ENCODE data around the gene XPO6. TPM values are rescaled to one million over a fixed set of nuclear protein-coding genes. Genes with fewer than 3 reads are reported as not detected.

Gene XPO6
- total RNA-seq, 5 donors from 2014 or later (not counting 1 experiment from before 2014, with no cell fraction given), result 355 to 403 (median 391) TPM

DNA sequence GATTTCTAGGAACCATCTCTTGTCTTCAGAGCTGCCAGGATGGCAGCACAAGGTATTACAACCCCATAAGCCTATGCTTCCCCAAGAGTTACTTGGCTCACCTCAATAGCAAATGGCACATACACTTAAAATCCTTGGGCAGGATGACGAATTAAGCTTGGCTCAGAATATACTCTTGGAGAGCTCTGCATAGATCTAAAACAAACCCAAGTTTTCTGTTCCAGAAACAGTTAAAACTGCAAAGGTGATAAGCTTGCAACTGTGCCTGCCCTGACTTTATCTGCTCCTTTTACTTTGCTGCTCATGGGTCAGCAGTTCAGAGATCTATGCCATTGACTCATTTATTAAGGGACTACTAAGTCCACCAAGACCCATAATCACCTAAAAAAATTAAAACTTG, 26.1 kb downstream of the XPO6 start:
- WGBS (ENCODE audit: insufficient coverage), result 89% methylated on average over 1 of the region's 1 CpG
- peaks cover 0 to 2% (median 0%) of the 10 kb centered on the region in 3 donors for H3K9me3 Mint-ChIP-seq
- peaks cover 28% of the 10 kb centered on the region for H3K36me3 Mint-ChIP-seq

DNA sequence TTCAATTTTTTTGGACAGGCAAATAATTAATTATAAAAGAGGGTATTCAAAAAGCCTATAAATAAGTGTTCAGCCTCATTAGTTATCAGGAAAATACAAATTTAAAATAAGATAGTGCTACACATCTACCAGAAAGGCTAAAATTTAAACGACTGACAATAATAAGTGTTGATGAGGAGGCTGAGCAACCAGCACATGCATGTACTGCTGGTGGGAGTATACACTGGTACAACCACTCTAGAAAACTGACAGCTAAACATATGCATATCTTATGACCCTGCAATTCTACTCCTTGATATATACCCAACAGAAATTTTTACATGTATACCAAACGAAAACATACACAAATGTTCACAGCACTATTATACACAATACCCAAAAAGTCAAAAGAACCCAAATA, 27.1 kb downstream of the XPO6 start:
- peaks cover 31% of the 10 kb centered on the region for H3K36me3 Mint-ChIP-seq
- DNase-seq (no peak), ATAC-seq (replicated peaks in 1 of 4) (no peak)
- no CpG with 5 or more reads among the region's 2 CpGs for WGBS (ENCODE audit: insufficient coverage)
- Histone ChIP-seq H3K9me3 (no peaks in the 10 kb centered on the region), H3K27ac (ENCODE audit: low read length) (no peak overlapping the region), H3K4me1 (ENCODE audit: control insufficient read depth in 1 of 2, extremely low read depth in 1 of 2, insufficient read depth in 2 of 2, low read length in 2 of 2) (peaks cover 57 to 64% of the 10 kb centered on the region in 2 experiments), H3K36me3 (ENCODE audit: control insufficient read depth in 2 of 2, extremely low read depth in 1 of 2, insufficient read depth in 1 of 2, low read length in 1 of 2) (peaks cover 0 to 8% of the 10 kb centered on the region in 2 donors), H3K4me3 (ENCODE audit: control insufficient read depth in 1 of 2, extremely low read depth in 1 of 2, low read length in 1 of 2) (no peak overlapping the region), H3K27me3 (replicated peaks in 1 of 2; ENCODE audit: control insufficient read depth in 2 of 2, extremely low read depth in 1 of 2, insufficient read depth in 2 of 2, low read length in 1 of 2) (no peaks in the 10 kb centered on the region)
- ChIA-PET CTCF (interaction anchor here in 1 of 2 donors (1.0 kb wide), 1 partner anchor 30 kb away, joined by 3 read pairs; no protein-coding TSS in a partner anchor), POLR2A (interaction anchor here in 1 of 2 donors (0.6 kb wide), 1 partner anchor 35 kb away, joined by 8 read pairs; no protein-coding TSS in a partner anchor)
- H3K4me3 Mint-ChIP-seq, result no peak overlapping the region
- H3K9me3 Mint-ChIP-seq, result peaks cover 0 to 2% (median 0%) of the 10 kb centered on the region in 3 donors
- H3K4me1 Mint-ChIP-seq, result peaks cover 96 to 97% (median 97%) of the 10 kb centered on the region in 3 donors
- peak overlapping the region; percentile 88 to 95 for H3K27ac Mint-ChIP-seq
- no peaks in the 10 kb centered on the region for H3K27me3 Mint-ChIP-seq

More for the DNA sequence above, 26.1 kb downstream of the XPO6 start:
- Histone ChIP-seq H3K36me3 (ENCODE audit: control insufficient read depth in 2 of 2, extremely low read depth in 1 of 2, insufficient read depth in 1 of 2, low read length in 1 of 2) (peaks cover 0 to 2% of the 10 kb centered on the region in 2 donors), H3K9me3 (no peaks in the 10 kb centered on the region), H3K4me3 (ENCODE audit: control insufficient read depth in 1 of 2, extremely low read depth in 1 of 2, low read length in 1 of 2) (no peak overlapping the region), H3K27me3 (replicated peaks in 1 of 2; ENCODE audit: control insufficient read depth in 2 of 2, extremely low read depth in 1 of 2, insufficient read depth in 2 of 2, low read length in 1 of 2) (no peaks in the 10 kb centered on the region), H3K4me1 (ENCODE audit: control insufficient read depth in 1 of 2, extremely low read depth in 1 of 2, insufficient read depth in 2 of 2, low read length in 2 of 2) (peaks cover 58 to 61% of the 10 kb centered on the region in 2 experiments), H3K27ac (ENCODE audit: low read length) (no peak overlapping the region)
- peak overlapping the region; percentile 87 to 90 for H3K27ac Mint-ChIP-seq
- ATAC-seq (replicated peaks in 1 of 4), result no peak
- no peaks in the 10 kb centered on the region for H3K27me3 Mint-ChIP-seq
- POLR2A ChIA-PET, result no interaction called here
- no peak for DNase-seq
- CTCF ChIA-PET, result interaction anchor here in 1 of 2 donors (2.0 kb wide), 1 partner anchor 32 kb away, joined by 6 read pairs; no protein-coding TSS in a partner anchor
- H3K4me3 Mint-ChIP-seq, result peak overlapping the region in 1 of 3 donors; percentile 51
- peaks cover 97% of the 10 kb centered on the region in 3 donors for H3K4me1 Mint-ChIP-seq

DNA sequence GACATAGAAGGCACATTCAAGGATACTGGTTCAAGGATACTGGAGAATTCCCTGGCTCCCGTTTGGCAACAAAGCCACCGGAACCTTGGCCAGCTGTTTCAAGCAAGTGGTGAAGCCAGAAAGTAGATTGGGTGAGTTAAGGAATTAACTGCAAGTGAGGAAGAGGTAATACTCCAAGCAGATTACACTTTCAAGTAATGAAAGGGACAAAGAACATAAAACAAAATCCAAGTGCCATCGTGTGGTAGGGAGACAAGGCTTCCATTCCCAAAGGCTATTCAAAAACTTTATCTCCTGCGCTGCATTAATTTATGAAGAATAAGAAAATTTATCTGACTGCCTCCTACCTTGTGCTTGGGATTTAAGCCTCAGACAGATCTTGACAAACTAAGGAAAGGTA, 27.8 kb downstream of the XPO6 start:
- Histone ChIP-seq H3K27me3 (replicated peaks in 1 of 2; ENCODE audit: control insufficient read depth in 2 of 2, extremely low read depth in 1 of 2, insufficient read depth in 2 of 2, low read length in 1 of 2) (no peaks in the 10 kb centered on the region), H3K4me1 (ENCODE audit: control insufficient read depth in 1 of 2, extremely low read depth in 1 of 2, insufficient read depth in 2 of 2, low read length in 2 of 2) (peaks cover 52 to 64% of the 10 kb centered on the region in 2 experiments), H3K27ac (ENCODE audit: low read length) (peak overlapping the region; percentile 19), H3K36me3 (ENCODE audit: control insufficient read depth in 2 of 2, extremely low read depth in 1 of 2, insufficient read depth in 1 of 2, low read length in 1 of 2) (peaks cover 0 to 15% of the 10 kb centered on the region in 2 donors), H3K9me3 (no peaks in the 10 kb centered on the region), H3K4me3 (ENCODE audit: control insufficient read depth in 1 of 2, extremely low read depth in 1 of 2, low read length in 1 of 2) (no peak overlapping the region)
- peaks cover 34% of the 10 kb centered on the region for H3K36me3 Mint-ChIP-seq
- peak overlapping the region in 1 of 3 donors; percentile 6 for H3K4me3 Mint-ChIP-seq
- DNase-seq (no peak), ATAC-seq (replicated peaks in 1 of 4) (no peak)
- peak overlapping the region; percentile 88 to 95 for H3K27ac Mint-ChIP-seq
- 100% methylated on average over 2 of the region's 4 CpGs for WGBS (ENCODE audit: insufficient coverage)
- H3K27me3 Mint-ChIP-seq, result no peaks in the 10 kb centered on the region
- CTCF ChIA-PET, result interaction anchor here in 1 of 2 donors (0.6 to 1.9 kb wide), 7 partner anchors 10 to 62 kb away, joined by 3 to 5 read pairs (median 3); no protein-coding TSS in a partner anchor
- POLR2A ChIA-PET, result interaction anchor here (0.6 to 1.4 kb wide), 4 partner anchors 8 to 34 kb away, joined by 4 to 10 read pairs (median 6); no protein-coding TSS in a partner anchor
- peaks cover 0 to 2% (median 0%) of the 10 kb centered on the region in 3 donors for H3K9me3 Mint-ChIP-seq
- H3K4me1 Mint-ChIP-seq, result peaks cover 94 to 96% (median 95%) of the 10 kb centered on the region in 3 donors

DNA sequence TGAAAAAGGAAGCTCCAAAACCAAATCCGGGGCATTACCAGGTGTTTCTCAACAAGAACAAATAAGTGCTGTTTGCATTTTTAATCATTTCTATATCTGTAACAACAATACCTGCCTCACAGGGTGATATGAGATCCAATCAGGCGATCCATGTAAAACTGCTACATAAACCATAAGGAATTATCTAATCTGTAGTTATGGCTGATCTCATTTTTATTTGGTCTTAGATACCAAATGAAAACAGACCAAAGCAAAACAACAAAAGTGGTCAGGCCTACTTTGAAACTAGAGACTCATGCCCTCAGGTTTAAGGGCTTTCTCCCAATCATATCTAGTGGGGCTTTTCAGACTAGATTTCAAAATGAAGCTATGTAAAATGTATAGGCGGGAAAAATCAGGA, 28.3 kb downstream of the XPO6 start:
- H3K36me3 ChIP-seq (ENCODE audit: control insufficient read depth in 2 of 2, extremely low read depth in 1 of 2, insufficient read depth in 1 of 2, low read length in 1 of 2), result peaks cover 0 to 15% of the 10 kb centered on the region in 2 donors
- peaks cover 48 to 64% of the 10 kb centered on the region in 2 experiments for H3K4me1 ChIP-seq (ENCODE audit: control insufficient read depth in 1 of 2, extremely low read depth in 1 of 2, insufficient read depth in 2 of 2, low read length in 2 of 2)
- no peaks in the 10 kb centered on the region for H3K27me3 ChIP-seq (replicated peaks in 1 of 2; ENCODE audit: control insufficient read depth in 2 of 2, extremely low read depth in 1 of 2, insufficient read depth in 2 of 2, low read length in 1 of 2)
- no peak for DNase-seq
- H3K27ac Mint-ChIP-seq, result peak overlapping the region; percentile 88 to 95
- H3K9me3 ChIP-seq, result no peaks in the 10 kb centered on the region
- H3K4me3 Mint-ChIP-seq, result peak overlapping the region in 1 of 3 donors; percentile 6
- ATAC-seq (replicated peaks in 1 of 4), result no peak
- POLR2A ChIA-PET, result interaction anchor here (0.6 to 1.4 kb wide), 6 partner anchors 8 to 55 kb away, joined by 3 to 14 read pairs (median 4); no protein-coding TSS in a partner anchor
- H3K4me1 Mint-ChIP-seq, result peaks cover 89 to 94% (median 92%) of the 10 kb centered on the region in 3 donors
- CTCF ChIA-PET, result interaction anchor here in 1 of 2 donors (0.6 to 1.9 kb wide), 5 partner anchors 10 to 62 kb away, joined by 3 to 5 read pairs (median 4); no protein-coding TSS in a partner anchor
- H3K27me3 Mint-ChIP-seq, result no peaks in the 10 kb centered on the region
- H3K9me3 Mint-ChIP-seq, result peaks cover 0 to 2% (median 0%) of the 10 kb centered on the region in 3 donors
- H3K36me3 Mint-ChIP-seq, result peaks cover 34% of the 10 kb centered on the region
- H3K4me3 ChIP-seq (ENCODE audit: control insufficient read depth in 1 of 2, extremely low read depth in 1 of 2, low read length in 1 of 2), result no peak overlapping the region
- H3K27ac ChIP-seq (ENCODE audit: low read length), result peak overlapping the region; percentile 19
- no CpG with 5 or more reads among the region's 3 CpGs for WGBS (ENCODE audit: insufficient coverage)

DNA sequence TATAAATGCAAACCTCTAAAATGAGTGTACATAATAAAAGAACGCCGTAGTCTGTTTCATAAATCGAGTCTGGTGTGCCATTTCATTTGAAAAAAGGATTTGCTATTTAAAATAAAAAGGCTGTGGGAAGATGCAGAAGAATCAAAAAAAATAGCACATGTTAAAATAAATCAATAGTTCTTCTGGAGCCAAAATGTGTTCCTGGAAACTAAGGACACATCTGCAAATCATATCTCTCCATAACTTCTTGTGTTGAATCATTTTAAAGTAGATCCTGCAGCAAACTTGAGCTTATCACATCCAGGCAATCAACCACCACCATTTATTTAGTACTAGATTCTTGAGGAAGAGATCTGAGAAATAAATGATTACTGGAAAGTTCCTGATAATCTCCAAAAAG, 29.0 kb downstream of the XPO6 start:
- ATAC-seq (replicated peaks in 1 of 4) (no peak), DNase-seq (no peak)
- H3K4me1 ChIP-seq (ENCODE audit: control insufficient read depth in 1 of 2, extremely low read depth in 1 of 2, insufficient read depth in 2 of 2, low read length in 2 of 2), result peaks cover 41 to 63% of the 10 kb centered on the region in 2 experiments
- Mint-ChIP-seq H3K27ac (peak overlapping the region; percentile 88 to 95), H3K36me3 (peaks cover 41% of the 10 kb centered on the region), H3K4me3 (peak overlapping the region; percentile 2 to 77 (median 18)), H3K4me1 (peaks cover 84 to 95% (median 92%) of the 10 kb centered on the region in 3 donors), H3K9me3 (peaks cover 0 to 2% (median 0%) of the 10 kb centered on the region in 3 donors), H3K27me3 (no peaks in the 10 kb centered on the region)
- no peaks in the 10 kb centered on the region for H3K9me3 ChIP-seq
- no peak overlapping the region for H3K4me3 ChIP-seq (ENCODE audit: control insufficient read depth in 1 of 2, extremely low read depth in 1 of 2, low read length in 1 of 2)
- H3K36me3 ChIP-seq (ENCODE audit: control insufficient read depth in 2 of 2, extremely low read depth in 1 of 2, insufficient read depth in 1 of 2, low read length in 1 of 2), result peaks cover 5 to 21% of the 10 kb centered on the region in 2 donors
- CTCF ChIA-PET, result interaction anchor here in 1 of 2 donors (1.9 kb wide), 1 partner anchor 20 kb away, joined by 4 read pairs; no protein-coding TSS in a partner anchor
- POLR2A ChIA-PET, result interaction anchor here (0.7 to 1.4 kb wide), 5 partner anchors 9 to 54 kb away, joined by 3 to 14 read pairs (median 4); no protein-coding TSS in a partner anchor
- no peaks in the 10 kb centered on the region for H3K27me3 ChIP-seq (replicated peaks in 1 of 2; ENCODE audit: control insufficient read depth in 2 of 2, extremely low read depth in 1 of 2, insufficient read depth in 2 of 2, low read length in 1 of 2)
- peak overlapping the region; percentile 30 for H3K27ac ChIP-seq (ENCODE audit: low read length)
- WGBS (ENCODE audit: insufficient coverage), result no CpG with 5 or more reads among the region's 3 CpGs

DNA sequence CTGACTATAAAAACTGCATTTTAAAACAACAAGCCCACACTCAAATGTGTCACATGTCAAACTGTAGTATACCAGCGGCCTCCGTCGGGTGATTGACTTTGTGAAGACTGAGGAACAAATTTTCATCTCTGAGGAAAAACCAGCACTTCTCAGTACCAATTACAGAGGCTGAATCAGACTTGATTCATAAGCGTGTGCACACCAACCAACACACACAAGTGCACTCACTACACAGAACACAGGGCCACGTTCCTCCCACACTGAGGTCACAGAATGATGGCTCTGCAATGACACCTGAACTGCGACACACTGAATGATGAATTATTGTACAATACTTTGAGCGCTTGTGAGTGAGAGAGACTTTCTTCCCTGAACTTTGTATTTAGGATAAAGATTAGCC, 29.6 kb downstream of the XPO6 start:
- CTCF ChIA-PET, result no interaction called here
- peak in 9 of 35 experiments; percentile 4 to 45 (median 24) for DNase-seq

More for the DNA sequence above, 29.6 kb downstream of the XPO6 start:
- Mint-ChIP-seq H3K4me3 (peak overlapping the region; percentile 2 to 77 (median 34)), H3K4me1 (peaks cover 84 to 94% (median 91%) of the 10 kb centered on the region in 3 donors), H3K36me3 (peaks cover 47% of the 10 kb centered on the region), H3K9me3 (peaks cover 0 to 2% (median 0%) of the 10 kb centered on the region in 3 donors), H3K27ac (peak overlapping the region; percentile 88 to 95), H3K27me3 (no peaks in the 10 kb centered on the region)
- H3K27me3 ChIP-seq (replicated peaks in 1 of 2; ENCODE audit: control insufficient read depth in 2 of 2, extremely low read depth in 1 of 2, insufficient read depth in 2 of 2, low read length in 1 of 2), result no peaks in the 10 kb centered on the region
- POLR2A ChIA-PET, result interaction anchor here (0.6 to 1.0 kb wide), 2 partner anchors 12 to 27 kb away, joined by 3 to 5 read pairs; no protein-coding TSS in a partner anchor
- no peak overlapping the region for H3K4me3 ChIP-seq (ENCODE audit: control insufficient read depth in 1 of 2, extremely low read depth in 1 of 2, low read length in 1 of 2)
- ATAC-seq (replicated peaks in 1 of 4), result peak; percentile 19 to 58 (median 32)
- H3K4me1 ChIP-seq (ENCODE audit: control insufficient read depth in 1 of 2, extremely low read depth in 1 of 2, insufficient read depth in 2 of 2, low read length in 2 of 2), result peaks cover 35 to 61% of the 10 kb centered on the region in 2 experiments
- no peaks in the 10 kb centered on the region for H3K9me3 ChIP-seq
- H3K36me3 ChIP-seq (ENCODE audit: control insufficient read depth in 2 of 2, extremely low read depth in 1 of 2, insufficient read depth in 1 of 2, low read length in 1 of 2), result peaks cover 5 to 27% of the 10 kb centered on the region in 2 donors
- H3K27ac ChIP-seq (ENCODE audit: low read length), result peak overlapping the region; percentile 30
- WGBS (ENCODE audit: insufficient coverage), result 46% methylated on average over 3 of the region's 7 CpGs

All from T-cell (primary cell).